ENCODE data around the gene CWH43.
A peak's percentile ranks its signal among the peaks of the same experiment; 100 is the strongest.
"Not testable (repeated sequence)": the region's sequence is repeated elsewhere in the genome, so short reads cannot be mapped to it uniquely, and the experiment has no call there.

Gene CWH43

DNA sequence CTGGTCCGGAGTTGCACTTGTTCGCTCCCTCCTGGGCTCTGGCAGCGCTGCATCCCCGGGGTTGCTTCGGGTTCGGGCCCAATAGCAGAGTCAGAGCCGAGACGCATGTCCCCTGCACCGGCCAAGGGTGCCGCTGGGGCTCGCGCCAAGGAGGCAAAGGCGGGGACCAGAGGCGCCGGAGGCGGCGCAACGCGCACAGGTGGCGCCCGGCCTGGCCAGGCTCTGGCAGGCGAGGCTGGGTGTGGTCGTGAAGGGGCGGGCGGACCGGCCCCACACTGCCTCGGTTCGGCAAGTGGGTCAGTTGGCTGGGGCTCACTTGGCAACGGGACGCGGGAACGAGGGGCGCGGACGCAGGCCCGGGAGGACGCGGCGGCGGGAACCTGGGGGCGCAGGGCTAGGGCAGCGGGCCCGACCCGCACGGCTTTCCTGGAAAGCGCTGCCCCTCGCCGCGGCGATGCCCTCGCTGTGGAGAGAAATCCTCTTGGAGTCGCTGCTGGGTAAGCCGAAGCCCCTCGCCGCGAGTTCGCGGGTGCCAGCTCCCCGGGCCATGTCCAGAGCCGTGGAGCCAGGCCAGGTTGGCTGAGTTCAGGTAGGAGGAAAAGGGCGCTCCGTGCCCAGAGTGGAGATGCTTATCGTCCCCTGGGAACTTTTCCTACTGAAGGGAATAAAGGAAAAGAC, at the start of gene CWH43:
Gene CWH43, plus strand, starts transcription at position 300 of the 678 bp plus-strand sequence. Its CDS starts 155 bp downstream, at position 455.
- no peak for DNase-seq (ENCODE audit: low spot score)

DNA sequence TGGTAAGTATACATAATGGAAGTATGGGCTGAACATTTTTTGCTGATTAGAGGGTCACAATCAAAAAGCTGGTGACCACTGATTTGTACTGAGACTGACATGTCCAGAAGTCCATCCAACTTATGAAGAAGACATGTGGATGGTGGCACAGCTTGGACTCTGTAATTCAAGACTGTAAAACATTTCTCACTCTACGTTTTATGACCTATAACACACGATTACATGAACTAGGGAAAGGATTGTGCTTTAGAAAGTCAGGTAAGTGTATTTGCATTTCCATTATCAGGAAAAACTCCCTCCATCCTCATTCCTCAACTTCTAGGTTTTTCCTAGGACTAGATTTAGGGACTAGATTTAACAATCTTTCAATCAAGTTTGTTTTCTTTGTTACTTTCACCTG, 49.0 kb upstream of the CWH43 start:
- DNase-seq (ENCODE audit: low spot score) = no peak

DNA sequence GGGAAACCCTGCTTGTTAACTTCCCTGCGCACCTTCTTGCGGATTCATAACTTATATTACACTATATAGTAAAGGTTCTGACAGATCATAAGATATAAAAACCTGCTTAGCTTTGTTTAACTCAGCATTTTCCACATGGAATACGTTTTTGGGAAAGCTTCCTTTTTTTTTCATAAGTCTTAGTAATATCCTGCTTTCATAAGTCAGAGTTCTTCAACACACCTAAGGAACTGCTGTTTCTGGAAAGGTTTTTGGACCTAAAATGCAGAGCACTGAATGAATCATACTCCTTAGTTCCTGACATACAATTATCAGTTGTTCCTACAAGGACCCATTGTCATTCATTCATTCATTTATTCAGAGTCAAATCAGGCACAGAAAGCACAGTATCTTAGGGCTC, 47.2 kb upstream of the CWH43 start:
- DNase-seq (ENCODE audit: low spot score) = no peak

DNA sequence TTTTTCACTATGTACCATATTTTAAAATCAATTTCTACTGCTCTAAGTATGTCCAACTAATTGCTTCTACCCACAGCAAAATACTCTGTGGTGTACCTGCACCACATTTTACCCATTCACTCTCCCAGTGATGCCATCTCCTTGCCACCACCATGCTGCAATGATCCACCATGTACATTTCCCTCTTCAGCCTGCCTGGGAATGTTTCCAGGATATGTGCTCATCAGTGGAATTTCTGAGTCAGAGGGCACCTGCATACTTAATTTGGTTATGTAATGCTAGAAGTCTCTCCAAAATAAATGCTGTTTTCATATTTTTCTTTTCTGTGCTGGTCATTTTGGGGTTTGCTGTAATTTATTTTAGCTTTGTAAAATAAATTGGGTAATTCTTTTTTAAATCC, 46.3 kb upstream of the CWH43 start:
- no peak for DNase-seq (ENCODE audit: low spot score)

DNA sequence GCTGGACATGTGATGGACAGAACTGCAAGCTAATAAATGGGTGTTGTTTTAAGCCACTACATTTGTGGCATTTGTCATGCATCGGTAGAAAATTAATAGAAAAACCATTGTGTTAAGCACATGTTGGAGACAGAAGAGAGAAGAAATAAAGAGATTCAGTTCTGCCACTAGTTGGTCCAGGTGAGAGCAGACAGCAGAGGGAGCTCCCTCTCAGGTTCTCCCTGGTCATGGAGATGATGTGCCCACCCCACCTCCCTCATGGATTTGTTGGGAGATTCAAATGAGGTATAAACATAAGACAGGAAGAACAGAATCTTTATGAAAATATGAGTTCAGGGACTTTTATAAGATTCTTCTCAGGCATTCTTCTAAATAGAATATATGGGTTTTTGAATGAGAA, 42.7 kb upstream of the CWH43 start:
- DNase-seq (ENCODE audit: low spot score) = no peak

DNA sequence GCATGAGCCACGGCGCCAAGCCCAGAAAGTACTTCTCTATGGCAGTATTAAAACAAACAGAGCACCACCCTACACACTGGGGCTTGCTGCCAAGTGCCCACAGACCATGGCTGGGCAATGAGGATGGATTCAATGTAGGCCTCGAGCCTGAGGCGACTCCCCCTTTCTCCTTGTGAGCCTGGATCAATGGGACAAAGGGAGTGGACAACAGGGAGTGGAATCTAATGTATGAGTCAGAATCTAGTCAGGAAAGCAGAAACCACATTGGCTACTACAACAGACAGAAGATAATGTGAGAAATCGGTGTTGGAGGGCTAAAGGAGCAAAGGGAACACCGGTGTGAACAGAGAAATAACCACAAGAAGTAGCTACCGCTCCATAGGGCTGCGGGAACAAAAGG, 41.8 kb upstream of the CWH43 start:
- DNase-seq (ENCODE audit: low spot score) = no peak

DNA sequence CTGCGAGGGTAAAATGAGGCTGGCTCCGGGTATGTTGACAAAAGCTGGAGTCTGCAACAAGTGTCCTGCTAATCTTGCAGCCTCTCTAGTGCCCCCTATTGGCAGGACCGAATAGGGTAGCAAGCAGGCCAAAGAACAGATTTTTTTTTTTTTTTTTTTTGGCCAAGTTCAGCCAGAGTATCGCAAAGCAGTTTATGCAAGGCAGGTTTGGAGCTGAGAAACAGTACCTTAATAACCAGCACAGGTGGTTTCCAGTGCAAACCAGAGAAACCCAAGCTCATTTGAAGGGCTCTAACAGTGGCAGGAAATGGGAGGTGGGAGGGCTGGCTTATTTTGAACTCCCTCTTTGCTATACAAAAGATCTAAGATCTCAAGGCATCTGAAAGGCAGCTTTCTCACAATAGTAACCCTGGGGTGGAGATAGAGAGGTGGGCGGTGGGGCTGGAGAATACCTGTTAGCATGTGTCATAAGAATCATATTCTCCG, 41.3 kb upstream of the CWH43 start:
- no peak for DNase-seq (ENCODE audit: low spot score)

DNA sequence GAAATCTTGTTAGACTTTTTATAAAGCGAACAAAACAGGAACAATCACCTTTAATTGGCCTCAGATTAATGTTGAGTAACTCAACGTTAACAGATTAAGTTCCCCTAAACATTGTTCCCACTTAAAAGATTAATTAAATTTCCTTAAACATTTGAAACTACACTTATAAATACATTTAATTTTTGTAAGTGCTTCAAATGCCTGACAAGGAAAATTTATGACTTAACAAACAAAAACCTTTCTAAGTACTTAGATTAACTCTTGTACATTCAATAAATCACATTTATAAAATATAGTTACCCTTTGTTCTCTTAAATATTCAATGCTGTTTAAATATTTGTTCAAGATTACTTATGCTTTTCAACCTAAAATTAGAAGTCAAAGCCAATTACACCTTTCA, 40.1 kb upstream of the CWH43 start:
- DNase-seq (ENCODE audit: low spot score) = no peak

DNA sequence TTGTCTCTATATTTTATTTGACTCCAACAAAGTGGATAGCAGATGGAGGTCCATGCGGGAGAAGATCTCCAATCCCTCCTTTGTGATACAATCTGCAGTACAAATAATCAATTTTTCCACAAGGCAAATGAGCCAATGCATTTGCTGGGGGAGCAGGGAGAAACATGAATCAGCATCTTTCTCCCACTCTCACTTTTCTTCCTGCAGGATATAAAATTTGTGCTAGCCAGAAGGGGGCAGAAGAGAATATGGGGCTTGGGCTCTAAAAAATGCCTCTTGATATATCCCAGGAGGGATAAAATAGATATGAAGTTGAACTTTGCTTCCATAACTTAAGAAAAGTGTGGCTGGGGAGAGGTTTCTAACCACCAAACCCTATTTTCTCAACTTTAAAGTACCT, 38.3 kb upstream of the CWH43 start:
- DNase-seq (ENCODE audit: low spot score) = no peak

DNA sequence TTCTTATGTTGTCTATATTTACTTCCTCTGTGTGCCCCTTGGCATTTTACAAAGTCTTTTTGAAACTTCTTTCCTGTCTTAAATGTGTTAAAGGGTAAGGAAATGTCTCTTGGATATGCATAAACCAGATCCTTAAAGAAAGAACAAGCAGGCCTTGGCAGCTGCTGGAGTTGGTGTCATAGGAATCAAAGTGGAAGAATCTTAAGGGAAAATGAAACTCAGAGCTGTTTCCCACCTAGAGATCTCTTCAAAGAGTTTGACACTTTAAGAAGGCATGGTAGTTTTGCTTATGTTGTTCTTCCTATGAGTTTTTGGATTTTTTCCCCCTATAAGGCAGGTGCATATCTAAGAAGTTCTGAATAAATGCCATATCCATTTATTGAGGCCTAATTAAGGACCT, 37.0 kb upstream of the CWH43 start:
- DNase-seq (ENCODE audit: low spot score) = no peak

DNA sequence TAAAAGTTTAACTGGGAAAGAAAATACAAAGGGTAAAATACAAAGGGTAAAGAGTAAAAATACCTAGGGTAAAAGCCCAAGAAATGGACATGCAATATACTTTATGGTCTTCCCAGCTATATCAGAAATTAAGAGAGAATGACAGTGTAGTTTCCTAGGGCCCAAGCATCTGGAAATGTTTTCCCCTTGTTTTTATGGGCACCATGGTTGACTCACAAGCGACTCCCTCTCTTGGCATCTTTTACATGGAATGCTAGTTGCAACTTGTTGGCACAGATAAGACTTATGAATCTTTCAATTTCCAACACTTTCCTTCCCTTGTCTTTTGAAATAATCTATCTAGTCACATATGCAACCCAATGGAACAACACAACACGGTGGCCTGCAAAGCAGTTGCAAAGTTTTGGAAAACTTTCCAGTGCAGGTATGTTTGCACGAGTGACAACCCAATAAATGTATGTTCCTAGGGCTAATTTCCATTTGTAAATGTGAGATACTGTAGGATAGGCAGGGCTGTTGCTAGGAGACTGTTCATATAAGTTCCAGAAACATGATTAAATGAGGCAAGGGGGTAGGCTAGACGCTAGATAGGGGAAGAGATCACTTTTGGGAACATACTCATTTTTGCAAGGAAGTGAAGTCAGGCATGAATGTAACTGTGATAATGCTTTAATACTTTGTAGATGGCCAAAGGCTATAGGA, 36.4 kb upstream of the CWH43 start:
- DNase-seq (ENCODE audit: low spot score) = no peak

DNA sequence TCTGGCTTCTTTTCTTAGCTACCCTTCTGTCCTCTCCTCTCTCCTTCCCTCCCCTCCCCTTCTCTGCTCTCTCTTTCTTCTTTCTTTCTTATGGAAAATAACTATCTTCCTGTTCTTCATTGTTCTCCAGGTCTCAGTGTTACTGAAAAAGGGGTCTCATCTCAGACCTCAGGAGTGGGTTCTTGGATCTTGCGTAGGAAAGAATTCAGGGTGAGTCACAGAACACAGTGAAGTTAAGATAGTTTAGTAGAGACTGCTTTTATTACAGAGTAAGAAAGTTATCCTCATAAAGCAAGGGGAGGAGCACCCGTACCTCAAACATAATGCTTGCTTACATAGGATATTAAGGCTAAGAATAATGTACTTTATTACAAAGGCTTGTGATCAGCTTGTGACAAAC, 31.8 kb upstream of the CWH43 start:
- no peak for DNase-seq (ENCODE audit: low spot score)

DNA sequence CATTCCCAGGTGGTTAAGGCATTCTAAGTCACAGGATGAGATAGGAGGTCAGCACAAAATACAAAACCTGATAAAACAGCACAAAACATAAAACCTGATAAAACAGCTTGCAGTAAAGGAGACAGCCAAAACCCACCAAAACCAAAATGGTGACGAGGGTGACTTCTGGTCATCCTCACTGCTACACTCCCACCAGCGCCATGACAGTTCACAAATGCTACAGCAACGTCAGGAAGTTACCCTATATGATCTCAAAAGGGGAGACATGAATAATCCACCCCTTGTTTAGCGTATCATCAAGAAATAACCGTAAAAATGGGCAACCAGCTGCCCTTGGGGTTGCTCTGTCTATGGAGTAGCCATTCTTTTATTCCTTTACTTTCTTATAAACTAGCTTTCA, 28.7 kb upstream of the CWH43 start:
- DNase-seq (ENCODE audit: low spot score) = not testable (repeated sequence)

DNA sequence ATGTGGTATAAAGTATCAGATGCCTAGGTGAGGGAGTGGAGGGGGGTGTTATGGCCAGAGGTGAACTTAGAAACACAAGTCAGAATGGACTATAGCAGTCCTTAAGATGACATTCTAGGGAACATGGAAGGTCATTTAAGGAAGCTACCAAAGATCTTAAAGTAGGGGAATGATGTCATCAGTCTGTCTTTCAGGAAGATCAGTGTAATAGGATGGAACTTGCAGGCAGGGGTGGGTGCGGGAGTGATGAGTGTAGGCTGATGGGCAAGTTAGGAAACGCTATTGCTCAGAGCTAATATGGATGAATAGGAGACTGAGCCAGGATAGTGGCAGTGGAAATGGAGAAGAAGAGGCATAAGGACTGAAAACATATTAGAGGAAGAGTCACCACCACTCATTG, 27.5 kb upstream of the CWH43 start:
- no peak for DNase-seq (ENCODE audit: low spot score)

DNA sequence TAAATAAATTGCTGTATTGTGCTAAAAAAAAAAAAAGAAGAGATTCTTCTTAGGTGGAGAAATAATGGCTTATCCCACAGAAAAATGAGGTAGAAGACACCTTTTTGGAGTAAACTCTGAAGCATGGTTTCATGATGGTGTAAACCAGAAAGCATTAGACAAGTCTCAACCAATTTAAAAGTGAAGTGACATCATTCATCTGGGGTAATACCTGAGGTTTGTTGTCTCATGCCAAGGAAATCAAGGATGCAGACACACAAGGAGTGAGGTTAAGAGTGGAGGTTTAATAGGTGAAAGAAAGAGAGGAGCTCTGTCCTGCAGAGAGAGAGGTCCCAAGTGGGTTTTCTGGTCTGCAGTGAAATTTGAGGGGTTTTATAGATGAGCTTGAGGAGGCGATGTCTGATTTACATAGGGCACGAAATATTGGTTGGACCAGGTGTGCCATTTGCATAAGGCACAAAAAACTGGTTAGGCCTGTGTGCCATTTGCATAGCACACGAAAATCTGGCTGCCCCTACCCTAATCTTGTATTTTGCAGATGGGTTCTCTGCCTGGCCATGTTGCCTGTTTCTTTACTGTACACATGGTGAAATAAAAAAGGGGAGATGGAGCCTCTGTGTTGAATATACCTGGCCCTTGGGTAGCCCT, 25.0 kb upstream of the CWH43 start:
- DNase-seq (ENCODE audit: low spot score) = no peak

DNA sequence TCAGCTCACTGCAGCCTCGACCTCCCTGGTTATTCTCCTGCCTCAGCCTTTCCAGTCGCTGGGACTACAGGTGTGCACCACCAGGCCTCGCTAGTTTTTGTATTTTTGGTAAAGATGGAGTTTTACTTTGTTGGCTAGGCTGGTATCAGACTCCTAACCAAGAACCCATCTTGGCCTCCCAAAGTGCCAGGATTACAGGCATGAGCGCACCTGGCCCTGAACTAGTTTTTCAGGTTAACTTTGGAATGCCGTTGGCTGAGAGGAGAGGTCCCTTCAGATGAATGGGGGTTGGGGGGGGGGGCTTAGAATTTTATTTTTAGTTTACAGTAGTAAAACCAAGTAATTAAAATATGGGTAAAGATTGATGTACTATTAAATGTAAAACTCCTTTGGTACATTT, 23.4 kb upstream of the CWH43 start:
- no peak for DNase-seq (ENCODE audit: low spot score)

DNA sequence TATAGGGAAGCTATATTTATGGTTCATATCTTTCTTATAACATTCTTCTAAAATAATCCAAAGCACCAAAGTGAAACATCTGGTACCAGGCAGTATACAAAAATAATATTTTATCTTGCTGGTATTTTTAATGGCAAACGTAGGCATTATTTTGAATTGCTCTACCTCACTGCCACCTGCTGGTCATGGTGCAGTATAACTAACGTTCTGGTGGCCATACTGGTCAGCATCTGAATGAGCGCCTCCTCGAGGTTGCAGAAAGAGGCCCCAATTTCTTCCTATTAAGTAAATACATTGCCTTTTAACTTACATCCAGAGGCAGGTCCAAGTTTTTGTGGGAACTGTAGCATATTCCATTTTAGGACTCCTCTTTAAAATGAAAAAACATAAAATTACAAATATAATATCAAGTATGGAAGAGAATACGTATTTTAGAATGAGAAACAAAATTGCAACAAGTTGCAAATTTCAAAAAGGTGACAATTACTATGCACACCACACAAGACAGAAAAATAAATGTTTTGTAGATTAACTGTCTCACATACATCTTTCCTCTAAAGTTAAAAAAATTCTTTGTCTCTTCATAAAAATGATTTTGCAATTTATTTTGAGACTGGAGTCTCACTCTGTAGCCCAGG, 22.9 kb upstream of the CWH43 start:
- DNase-seq (ENCODE audit: low spot score) = peak; percentile 78

DNA sequence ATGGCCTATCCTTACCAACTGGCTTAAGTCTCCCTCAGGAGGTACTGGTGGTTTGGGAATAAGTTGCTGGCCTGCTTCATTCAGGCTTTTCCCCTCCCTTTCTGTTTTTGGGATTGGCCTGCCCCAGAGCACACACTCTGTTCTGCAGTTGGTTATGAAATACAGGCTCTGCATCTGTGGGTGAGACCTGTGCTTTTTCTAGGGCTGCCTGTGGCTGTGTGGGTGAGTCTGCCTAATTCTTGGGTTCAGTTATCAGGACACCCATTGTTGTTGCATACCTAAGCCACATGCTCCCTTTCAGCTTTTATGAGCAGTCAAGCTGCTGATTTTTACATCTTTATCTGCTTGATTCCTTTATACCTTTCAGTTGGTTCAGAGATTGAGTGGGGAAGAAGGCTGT, 19.0 kb upstream of the CWH43 start:
- DNase-seq (ENCODE audit: low spot score) = no peak

DNA sequence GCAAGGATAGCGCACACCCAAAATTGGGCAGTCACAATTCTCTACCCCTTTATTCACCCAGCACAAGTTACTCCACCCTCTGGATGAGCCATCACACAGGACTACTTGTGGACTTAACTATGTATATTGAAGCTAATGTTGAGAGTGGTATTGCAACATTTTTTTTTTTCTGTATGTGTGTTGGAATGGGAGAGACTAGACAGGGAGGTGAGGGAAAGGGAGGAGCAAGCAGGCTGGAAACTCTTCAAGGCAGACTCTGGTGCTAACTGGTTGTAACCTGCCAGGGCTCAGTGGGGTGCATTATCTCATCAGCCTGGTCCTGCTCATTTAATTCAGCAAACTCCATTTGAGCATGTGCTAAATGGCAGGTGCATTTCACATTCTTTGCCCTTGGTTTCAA, 18.4 kb upstream of the CWH43 start:
- DNase-seq (ENCODE audit: low spot score) = no peak

DNA sequence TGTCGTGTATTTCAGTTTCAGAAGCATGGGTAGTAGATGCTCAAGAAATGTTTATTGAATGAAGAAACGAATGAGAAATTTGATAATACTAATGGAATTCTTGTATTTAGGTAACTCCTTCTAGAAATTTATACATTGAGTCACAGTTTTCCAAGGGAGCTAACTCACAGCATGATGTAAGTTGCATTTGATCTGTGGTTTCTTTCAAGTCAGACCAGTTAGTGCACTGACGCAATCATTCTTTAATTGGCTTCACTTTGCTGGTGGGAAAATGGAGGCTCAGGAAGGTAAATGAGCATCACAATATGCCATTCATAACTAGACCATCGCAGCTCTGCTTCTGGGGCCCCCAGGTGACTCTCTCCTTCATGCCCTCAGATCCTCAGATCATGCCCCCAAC, 17.3 kb upstream of the CWH43 start:
- no peak for DNase-seq (ENCODE audit: low spot score)

DNA sequence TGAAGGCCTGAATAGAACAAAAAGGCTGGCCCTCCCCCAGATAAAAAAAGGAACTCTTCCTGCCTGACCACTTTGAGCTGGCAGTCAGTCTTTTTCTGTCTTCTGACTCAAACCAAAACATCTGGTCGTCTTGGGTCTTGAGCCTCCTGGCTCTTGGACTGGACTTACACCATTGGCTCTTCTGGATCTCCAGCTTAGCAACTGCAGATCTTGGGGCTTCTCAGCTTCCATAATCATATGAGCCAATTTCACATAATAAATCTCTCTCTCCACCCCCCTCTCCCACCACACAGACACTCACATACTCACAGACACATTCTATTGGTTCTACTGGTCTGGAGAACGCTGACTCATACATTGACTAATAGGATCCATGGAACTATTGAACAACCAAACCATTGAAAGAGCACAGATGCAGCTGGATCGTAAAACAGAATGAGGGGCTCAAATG, 15.6 kb upstream of the CWH43 start:
- peak; percentile 40 for DNase-seq (ENCODE audit: low spot score)

DNA sequence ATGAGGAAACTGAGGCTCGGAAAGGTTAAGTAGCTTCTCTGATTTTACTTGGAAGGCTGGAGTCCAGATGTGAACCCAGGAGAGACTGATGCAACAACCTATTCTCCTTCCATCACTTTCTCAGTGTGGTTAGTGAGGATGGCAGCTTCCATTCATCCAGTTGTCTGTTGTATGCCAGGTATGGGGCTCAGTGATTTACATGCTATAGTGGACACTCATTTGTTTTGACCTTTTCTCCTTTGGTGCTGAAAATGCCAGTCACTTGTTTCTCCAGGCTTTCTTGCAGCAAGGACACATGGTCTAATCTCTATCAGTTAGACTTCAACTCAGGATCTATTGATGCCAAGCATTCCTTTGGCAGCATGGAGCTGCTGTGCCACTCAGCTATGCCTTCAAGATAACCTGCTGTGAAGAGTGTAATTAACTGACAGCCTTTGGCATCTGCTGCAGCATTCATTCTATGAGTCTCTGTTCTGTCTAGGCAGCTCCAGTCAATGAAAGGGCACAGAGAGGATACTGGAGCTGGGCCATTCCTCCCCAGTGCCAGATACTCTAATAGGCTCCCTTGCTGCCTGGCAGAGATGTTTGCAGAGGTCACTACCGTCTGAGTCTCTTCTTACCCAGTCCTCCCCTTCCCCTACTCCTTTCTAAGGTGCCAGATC, 11.0 kb upstream of the CWH43 start:
- DNase-seq (ENCODE audit: low spot score) = peak; percentile 55
